ENCODE measurements around the gene TAC3.
A peak's percentile ranks its signal among the peaks of the same experiment; 100 is the strongest.
"Not testable (repeated sequence)": the region's sequence is repeated elsewhere in the genome, so short reads cannot be mapped to it uniquely, and the experiment has no call there.

Gene TAC3

GRCh38 chr12:57053901-57054300 lies 37.6 kb upstream of the TAC3 start:
- not testable (repeated sequence) for H3K56ac ChIP-seq (ENCODE audit: low read length); H3K36me3 ChIP-seq (ENCODE audit: control insufficient read depth, insufficient read depth, low read length); H3K4me3 ChIP-seq (ENCODE audit: low read length); H2BK5ac ChIP-seq (ENCODE audit: low read length); H3K4me2 ChIP-seq (ENCODE audit: low read length); H3K23ac ChIP-seq (ENCODE audit: low read length); H2AK5ac ChIP-seq (ENCODE audit: low read length); H3K79me1 ChIP-seq (ENCODE audit: low read length); H3K4me1 ChIP-seq (ENCODE audit: control insufficient read depth, low read depth, low read length); H3K18ac ChIP-seq (ENCODE audit: low read length); H3K79me2 ChIP-seq (ENCODE audit: control insufficient read depth, insufficient read depth, low read length); H3K4ac ChIP-seq (ENCODE audit: low read depth, low read length); DNase-seq; H3K27ac ChIP-seq (ENCODE audit: low read depth, low read length); H3K9ac ChIP-seq (ENCODE audit: low read length); H4K5ac ChIP-seq (ENCODE audit: low read length); H2BK120ac ChIP-seq (ENCODE audit: low read depth, low read length); H4K8ac ChIP-seq (ENCODE audit: low read depth, low read length); H3K27me3 ChIP-seq (ENCODE audit: insufficient read depth, low read length, poor library complexity); H2BK15ac ChIP-seq (replicated peaks; ENCODE audit: low read depth)
- no CpG with 5 or more reads among the region's 4 CpGs for WGBS (ENCODE audit: extremely low coverage, insufficient coverage, low lambda C conversion rate)

- not testable (repeated sequence) for H3K56ac ChIP-seq (ENCODE audit: low read length)
Observed at GRCh38 chr12:57053146-57053545, 36.8 kb upstream of the TAC3 start.

GRCh38 chr12:57051011-57051410 lies 34.7 kb upstream of the TAC3 start:
- Histone ChIP-seq H3K4me3 (ENCODE audit: low read length) (no peak overlapping the region), H3K9ac (ENCODE audit: low read length) (no peak overlapping the region), H4K8ac (ENCODE audit: low read depth, low read length) (no peak overlapping the region), H2BK15ac (replicated peaks; ENCODE audit: low read depth) (no peak overlapping the region), H3K18ac (ENCODE audit: low read length) (no peak overlapping the region), H3K4ac (ENCODE audit: low read depth, low read length) (no peak overlapping the region), H3K4me2 (ENCODE audit: low read length) (no peak overlapping the region), H3K79me1 (ENCODE audit: low read length) (no peaks in the 10 kb centered on the region), H3K27ac (ENCODE audit: low read depth, low read length) (no peak overlapping the region), H2BK5ac (ENCODE audit: low read length) (no peak overlapping the region), H3K23ac (ENCODE audit: low read length) (no peak overlapping the region), H4K5ac (ENCODE audit: low read length) (no peak overlapping the region), H3K4me1 (ENCODE audit: control insufficient read depth, low read depth, low read length) (no peaks in the 10 kb centered on the region), H3K56ac (ENCODE audit: low read length) (no peak overlapping the region), H3K27me3 (ENCODE audit: insufficient read depth, low read length, poor library complexity) (peaks cover 2% of the 10 kb centered on the region), H2BK120ac (ENCODE audit: low read depth, low read length) (no peak overlapping the region), H3K36me3 (ENCODE audit: control insufficient read depth, insufficient read depth, low read length) (no peaks in the 10 kb centered on the region), H3K79me2 (ENCODE audit: control insufficient read depth, insufficient read depth, low read length) (no peaks in the 10 kb centered on the region), H2AK5ac (ENCODE audit: low read length) (no peak overlapping the region)
- WGBS (ENCODE audit: extremely low coverage, insufficient coverage, low lambda C conversion rate) = no CpG with 5 or more reads among the region's 1 CpG
- DNase-seq = no peak

More at GRCh38 chr12:57053146-57053545, 36.8 kb upstream of the TAC3 start:
- H3K18ac ChIP-seq (ENCODE audit: low read length); DNase-seq; H3K36me3 ChIP-seq (ENCODE audit: control insufficient read depth, insufficient read depth, low read length); H3K23ac ChIP-seq (ENCODE audit: low read length); H4K5ac ChIP-seq (ENCODE audit: low read length); H3K4ac ChIP-seq (ENCODE audit: low read depth, low read length); H3K27ac ChIP-seq (ENCODE audit: low read depth, low read length); H3K27me3 ChIP-seq (ENCODE audit: insufficient read depth, low read length, poor library complexity); H2BK15ac ChIP-seq (replicated peaks; ENCODE audit: low read depth); H2AK5ac ChIP-seq (ENCODE audit: low read length); H2BK5ac ChIP-seq (ENCODE audit: low read length); H3K9ac ChIP-seq (ENCODE audit: low read length); H3K4me2 ChIP-seq (ENCODE audit: low read length); H3K79me1 ChIP-seq (ENCODE audit: low read length); H2BK120ac ChIP-seq (ENCODE audit: low read depth, low read length); H3K4me3 ChIP-seq (ENCODE audit: low read length); H3K79me2 ChIP-seq (ENCODE audit: control insufficient read depth, insufficient read depth, low read length); H4K8ac ChIP-seq (ENCODE audit: low read depth, low read length); H3K4me1 ChIP-seq (ENCODE audit: control insufficient read depth, low read depth, low read length): not testable (repeated sequence)
- WGBS (ENCODE audit: extremely low coverage, insufficient coverage, low lambda C conversion rate) = no CpG with 5 or more reads among the region's 4 CpGs

GRCh38 chr12:57049890-57050289 lies 33.6 kb upstream of the TAC3 start, which contains the start of gene MYO1A:
MYO1A (minus strand) TSS chr12:57050129; CDS start chr12:57048323, 1,806 bp downstream.
- H2BK15ac ChIP-seq (replicated peaks; ENCODE audit: low read depth) = no peak within 1 kb of the TSS
- peak; percentile 33 for DNase-seq
- H4K5ac ChIP-seq (ENCODE audit: low read length) = no peak within 1 kb of the TSS
- no peak within 1 kb of the TSS for H3K18ac ChIP-seq (ENCODE audit: low read length)
- no peak within 1 kb of the TSS for H3K23ac ChIP-seq (ENCODE audit: low read length)
- no peak within 1 kb of the TSS for H4K8ac ChIP-seq (ENCODE audit: low read depth, low read length)
- no peak within 1 kb of the TSS for H2BK120ac ChIP-seq (ENCODE audit: low read depth, low read length)
- H2AK5ac ChIP-seq (ENCODE audit: low read length) = no peak within 1 kb of the TSS
- no peaks in the 10 kb centered on the region for H3K4me1 ChIP-seq (ENCODE audit: control insufficient read depth, low read depth, low read length)
- H3K79me2 ChIP-seq (ENCODE audit: control insufficient read depth, insufficient read depth, low read length) = no peaks in the 10 kb centered on the region
- H3K4ac ChIP-seq (ENCODE audit: low read depth, low read length) = no peak within 1 kb of the TSS
- no peak within 1 kb of the TSS for H3K4me3 ChIP-seq (ENCODE audit: low read length)
- no peak within 1 kb of the TSS for H3K4me2 ChIP-seq (ENCODE audit: low read length)
- H3K56ac ChIP-seq (ENCODE audit: low read length) = no peak within 1 kb of the TSS
- H3K27me3 ChIP-seq (ENCODE audit: insufficient read depth, low read length, poor library complexity) = peaks cover 2% of the 10 kb centered on the region
- no peaks in the 10 kb centered on the region for H3K36me3 ChIP-seq (ENCODE audit: control insufficient read depth, insufficient read depth, low read length)
- H2BK5ac ChIP-seq (ENCODE audit: low read length) = no peak within 1 kb of the TSS
- no peaks in the 10 kb centered on the region for H3K79me1 ChIP-seq (ENCODE audit: low read length)
- no peak within 1 kb of the TSS for H3K27ac ChIP-seq (ENCODE audit: low read depth, low read length)
- no CpG with 5 or more reads among the region's 2 CpGs for WGBS (ENCODE audit: extremely low coverage, insufficient coverage, low lambda C conversion rate)
- H3K9ac ChIP-seq (ENCODE audit: low read length) = no peak within 1 kb of the TSS

GRCh38 chr12:57049119-57049446 lies 32.8 kb upstream of the TAC3 start:
- no CpG with 5 or more reads among the region's 4 CpGs for WGBS (ENCODE audit: extremely low coverage, insufficient coverage, low lambda C conversion rate)

GRCh38 chr12:57048423-57049118 lies 32.2 kb upstream of the TAC3 start:
- Histone ChIP-seq H3K27ac (ENCODE audit: low read depth, low read length) (no peak overlapping the region), H2BK5ac (ENCODE audit: low read length) (no peak overlapping the region), H3K23ac (ENCODE audit: low read length) (no peak overlapping the region), H4K8ac (ENCODE audit: low read depth, low read length) (no peak overlapping the region), H3K36me3 (ENCODE audit: control insufficient read depth, insufficient read depth, low read length) (no peaks in the 10 kb centered on the region), H3K27me3 (ENCODE audit: insufficient read depth, low read length, poor library complexity) (peaks cover 2% of the 10 kb centered on the region), H3K4ac (ENCODE audit: low read depth, low read length) (no peak overlapping the region), H2BK120ac (ENCODE audit: low read depth, low read length) (no peak overlapping the region), H3K18ac (ENCODE audit: low read length) (no peak overlapping the region), H2AK5ac (ENCODE audit: low read length) (no peak overlapping the region), H3K56ac (ENCODE audit: low read length) (no peak overlapping the region), H3K9ac (ENCODE audit: low read length) (no peak overlapping the region), H3K4me1 (ENCODE audit: control insufficient read depth, low read depth, low read length) (no peaks in the 10 kb centered on the region), H2BK15ac (replicated peaks; ENCODE audit: low read depth) (no peak overlapping the region), H4K5ac (ENCODE audit: low read length) (no peak overlapping the region), H3K79me1 (ENCODE audit: low read length) (no peaks in the 10 kb centered on the region), H3K4me2 (ENCODE audit: low read length) (no peak overlapping the region), H3K4me3 (ENCODE audit: low read length) (no peak overlapping the region), H3K79me2 (ENCODE audit: control insufficient read depth, insufficient read depth, low read length) (no peaks in the 10 kb centered on the region)
- no peak for DNase-seq
- no CpG with 5 or more reads among the region's 1 CpG for WGBS (ENCODE audit: extremely low coverage, insufficient coverage, low lambda C conversion rate)

More at GRCh38 chr12:57049119-57049446, 32.8 kb upstream of the TAC3 start:
- Histone ChIP-seq H3K36me3 (ENCODE audit: control insufficient read depth, insufficient read depth, low read length) (no peaks in the 10 kb centered on the region), H3K9ac (ENCODE audit: low read length) (no peak overlapping the region), H2BK15ac (replicated peaks; ENCODE audit: low read depth) (no peak overlapping the region), H2BK5ac (ENCODE audit: low read length) (no peak overlapping the region), H2BK120ac (ENCODE audit: low read depth, low read length) (no peak overlapping the region), H3K4me2 (ENCODE audit: low read length) (no peak overlapping the region), H3K79me2 (ENCODE audit: control insufficient read depth, insufficient read depth, low read length) (no peaks in the 10 kb centered on the region), H3K4me3 (ENCODE audit: low read length) (no peak overlapping the region), H3K79me1 (ENCODE audit: low read length) (no peaks in the 10 kb centered on the region), H3K56ac (ENCODE audit: low read length) (no peak overlapping the region), H3K4ac (ENCODE audit: low read depth, low read length) (no peak overlapping the region), H3K23ac (ENCODE audit: low read length) (no peak overlapping the region), H3K27me3 (ENCODE audit: insufficient read depth, low read length, poor library complexity) (peaks cover 2% of the 10 kb centered on the region), H3K4me1 (ENCODE audit: control insufficient read depth, low read depth, low read length) (no peaks in the 10 kb centered on the region), H2AK5ac (ENCODE audit: low read length) (no peak overlapping the region), H3K27ac (ENCODE audit: low read depth, low read length) (no peak overlapping the region), H4K5ac (ENCODE audit: low read length) (no peak overlapping the region), H4K8ac (ENCODE audit: low read depth, low read length) (no peak overlapping the region), H3K18ac (ENCODE audit: low read length) (no peak overlapping the region)
- DNase-seq = no peak
